KBM-7 (cell line): Measurements from ENCODE around the gene SPATA31A6.
"Not testable (repeated sequence)": the region's sequence is repeated elsewhere in the genome, so short reads cannot be mapped to it uniquely, and the experiment has no call there.

ENCODE experiments used
- DNase-seq: peaks from one replicate; pipeline ENCODE4 v3.0.0-alpha.2; 2015
- in situ Hi-C: fragments of 300-500 bp; cut with MboI; formaldehyde crosslinking; loops from 2 replicates; pipeline ENCODE4 v1.14.3; 2020; ENCODE audit warnings: low sequenced_read_pairs, low pct_unique_long_range_greater_than_20kb, mixed read lengths

The SPATA31A6 gene

DNA sequence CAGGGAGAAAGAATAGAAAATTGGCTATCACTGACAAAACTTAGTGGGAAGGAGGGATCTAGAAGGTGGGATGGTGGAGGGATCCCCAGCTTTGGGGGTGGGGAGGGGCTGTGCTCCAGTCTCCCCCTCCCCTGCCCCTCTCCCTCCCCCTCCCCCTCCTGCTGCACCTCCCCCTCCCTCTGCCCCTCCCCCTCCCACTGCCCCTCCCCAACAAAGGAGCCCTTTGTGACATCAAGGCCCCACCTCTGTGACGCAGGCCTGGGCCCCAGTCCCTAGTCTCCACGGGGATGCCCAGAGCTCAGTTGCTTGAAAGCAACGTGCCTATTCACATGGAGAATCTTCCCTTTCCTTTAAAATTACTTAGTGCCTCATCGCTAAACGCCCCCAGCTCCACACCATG lies at the start of gene SPATA31A6:
Gene SPATA31A6, plus strand, starts transcription at position 301 of the 400 bp plus-strand sequence. Its CDS starts 29 bp downstream, at position 330.
- DNase-seq, in situ Hi-C loops: not testable (repeated sequence)

- in situ Hi-C loops, DNase-seq: not testable (repeated sequence)
These were observed 23.2 kb upstream of the SPATA31A6 start for GRCh38 chr9:42160299-42160698.

- DNase-seq, in situ Hi-C loops: not testable (repeated sequence)
These were observed 36.4 kb downstream of the SPATA31A6 start for GRCh38 chr9:42219861-42220260.

- in situ Hi-C loops, DNase-seq: not testable (repeated sequence)
These were observed 39.8 kb downstream of the SPATA31A6 start for GRCh38 chr9:42223230-42223629.

GRCh38 chr9:42233031-42233430 lies 49.6 kb downstream of the SPATA31A6 start:
- DNase-seq, in situ Hi-C loops: not testable (repeated sequence)

- not testable (repeated sequence) for DNase-seq
These were observed 51.2 kb downstream of the SPATA31A6 start for GRCh38 chr9:42234610-42235009.

DNA sequence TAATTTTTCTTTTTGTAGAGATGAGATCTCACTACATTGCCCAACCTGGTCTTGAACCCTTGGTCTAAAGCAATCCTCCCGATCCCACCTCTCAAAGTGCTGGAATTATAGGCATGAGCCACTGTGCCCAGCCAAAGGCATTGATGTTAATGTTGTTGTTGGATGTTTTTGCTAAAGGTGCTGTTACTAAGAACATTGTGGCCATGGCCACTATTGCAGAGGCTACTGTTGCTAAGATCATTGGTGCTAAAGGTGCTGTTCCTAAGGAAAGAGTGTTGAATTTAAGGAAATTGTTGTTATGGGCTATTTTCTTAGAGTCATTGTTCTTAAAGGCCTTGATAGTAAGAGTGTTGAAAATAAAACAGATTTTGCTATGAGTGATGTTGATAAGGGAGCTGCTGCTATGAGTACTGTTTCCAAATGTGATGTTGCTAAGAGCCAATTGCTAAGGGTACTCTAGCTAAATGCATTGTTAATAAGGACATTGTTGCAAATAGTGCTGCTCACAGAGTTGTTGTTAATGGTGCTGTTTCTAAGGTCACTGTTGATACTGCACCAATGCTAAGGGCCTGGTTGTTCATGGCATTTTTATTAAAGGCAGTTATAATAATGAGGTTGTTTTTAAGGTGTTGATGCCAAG lies 52.0 kb downstream of the SPATA31A6 start:
- DNase-seq, in situ Hi-C loops: not testable (repeated sequence)

More at GRCh38 chr9:42234610-42235009, 51.2 kb downstream of the SPATA31A6 start:
- in situ Hi-C loops: not testable (repeated sequence)

- in situ Hi-C loops, DNase-seq: not testable (repeated sequence)
These were observed 52.6 kb downstream of the SPATA31A6 start for GRCh38 chr9:42236097-42236496.

GRCh38 chr9:42237381-42237780 lies 53.9 kb downstream of the SPATA31A6 start:
- in situ Hi-C loops, DNase-seq: not testable (repeated sequence)

DNA sequence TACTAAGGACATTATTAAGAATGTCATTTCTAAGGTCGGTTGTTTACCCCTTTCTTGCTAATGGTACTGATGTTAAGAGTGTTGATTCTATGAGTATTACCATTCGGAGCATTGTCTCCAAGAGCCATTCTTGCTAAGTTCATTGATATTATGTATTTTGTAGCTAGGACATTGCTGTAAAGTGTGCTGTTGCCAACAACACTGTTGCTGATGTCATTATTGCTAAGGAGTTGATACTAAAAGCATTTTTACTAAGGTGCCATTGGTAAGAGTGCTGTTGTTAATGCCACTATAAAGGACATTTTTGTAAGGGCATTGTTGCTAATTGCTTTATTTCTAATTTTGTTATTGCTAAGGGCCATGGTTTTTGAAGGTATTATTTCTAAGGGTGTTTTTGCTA lies 55.4 kb downstream of the SPATA31A6 start:
- DNase-seq, in situ Hi-C loops: not testable (repeated sequence)
